ENCODE results near the gene C1GALT1C1.
"Not testable (repeated sequence)": the region's sequence is repeated elsewhere in the genome, so short reads cannot be mapped to it uniquely, and the experiment has no call there.

The C1GALT1C1 gene

DNA sequence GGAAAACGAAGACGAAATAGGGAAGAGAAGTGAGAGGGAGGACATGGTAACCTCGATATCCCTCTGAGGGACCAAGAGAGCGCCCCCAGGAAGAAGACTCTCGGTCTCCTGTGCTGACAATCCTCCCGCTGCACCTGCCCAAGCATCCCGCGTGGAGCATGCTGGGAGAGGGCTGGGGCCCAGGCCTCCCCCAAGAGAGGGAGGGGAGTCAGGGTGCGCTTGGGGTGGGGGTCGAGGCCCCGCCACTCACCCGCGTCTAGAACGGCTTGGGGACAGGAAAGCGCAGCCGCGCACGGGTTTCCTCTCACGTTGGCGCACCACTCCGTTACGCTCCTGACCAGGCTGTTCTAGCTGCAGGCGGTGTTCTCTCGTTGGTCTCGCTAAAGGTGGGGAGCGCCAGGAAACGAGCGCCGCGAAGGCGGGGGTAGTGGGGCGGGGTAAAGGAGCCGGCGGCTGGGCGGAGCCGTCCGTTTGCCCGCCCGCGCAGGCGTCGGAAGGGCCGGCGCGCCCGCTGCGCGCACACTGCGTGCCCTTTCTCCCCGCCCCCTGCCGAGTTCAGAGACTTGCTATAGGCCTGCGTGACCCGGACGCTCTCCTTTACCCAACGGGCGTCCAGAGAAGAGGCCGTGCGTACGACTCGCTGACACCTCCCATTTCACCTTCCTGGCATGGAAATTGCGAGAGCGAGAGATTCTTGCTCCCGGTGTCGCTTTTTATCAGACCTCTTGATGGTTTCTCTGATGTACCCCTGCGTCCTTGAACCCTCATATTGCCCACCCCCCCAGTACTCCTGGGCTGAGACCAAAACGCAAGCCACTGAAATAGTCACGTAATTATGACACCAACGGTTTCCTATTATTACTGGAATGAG lies at the start of gene C1GALT1C1:
TSS of gene C1GALT1C1 (minus strand) at position 388 of the 871 bp plus-strand sequence. CDS start 2,888 bp downstream, outside the sequence.
- DNase-seq (ENCODE audit: insufficient read length, low spot score), result peak; percentile 17
- TF ChIP-seq, protein P1, sequence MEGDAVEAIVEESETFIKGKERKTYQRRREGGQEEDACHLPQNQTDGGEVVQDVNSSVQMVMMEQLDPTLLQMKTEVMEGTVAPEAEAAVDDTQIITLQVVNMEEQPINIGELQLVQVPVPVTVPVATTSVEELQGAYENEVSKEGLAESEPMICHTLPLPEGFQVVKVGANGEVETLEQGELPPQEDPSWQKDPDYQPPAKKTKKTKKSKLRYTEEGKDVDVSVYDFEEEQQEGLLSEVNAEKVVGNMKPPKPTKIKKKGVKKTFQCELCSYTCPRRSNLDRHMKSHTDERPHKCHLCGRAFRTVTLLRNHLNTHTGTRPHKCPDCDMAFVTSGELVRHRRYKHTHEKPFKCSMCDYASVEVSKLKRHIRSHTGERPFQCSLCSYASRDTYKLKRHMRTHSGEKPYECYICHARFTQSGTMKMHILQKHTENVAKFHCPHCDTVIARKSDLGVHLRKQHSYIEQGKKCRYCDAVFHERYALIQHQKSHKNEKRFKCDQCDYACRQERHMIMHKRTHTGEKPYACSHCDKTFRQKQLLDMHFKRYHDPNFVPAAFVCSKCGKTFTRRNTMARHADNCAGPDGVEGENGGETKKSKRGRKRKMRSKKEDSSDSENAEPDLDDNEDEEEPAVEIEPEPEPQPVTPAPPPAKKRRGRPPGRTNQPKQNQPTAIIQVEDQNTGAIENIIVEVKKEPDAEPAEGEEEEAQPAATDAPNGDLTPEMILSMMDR (IDR thresholded peaks at IDR 0.05; ENCODE audit: insufficient read depth, missing control alignments), result no peak
- FAIRE-seq, result no peak

DNA sequence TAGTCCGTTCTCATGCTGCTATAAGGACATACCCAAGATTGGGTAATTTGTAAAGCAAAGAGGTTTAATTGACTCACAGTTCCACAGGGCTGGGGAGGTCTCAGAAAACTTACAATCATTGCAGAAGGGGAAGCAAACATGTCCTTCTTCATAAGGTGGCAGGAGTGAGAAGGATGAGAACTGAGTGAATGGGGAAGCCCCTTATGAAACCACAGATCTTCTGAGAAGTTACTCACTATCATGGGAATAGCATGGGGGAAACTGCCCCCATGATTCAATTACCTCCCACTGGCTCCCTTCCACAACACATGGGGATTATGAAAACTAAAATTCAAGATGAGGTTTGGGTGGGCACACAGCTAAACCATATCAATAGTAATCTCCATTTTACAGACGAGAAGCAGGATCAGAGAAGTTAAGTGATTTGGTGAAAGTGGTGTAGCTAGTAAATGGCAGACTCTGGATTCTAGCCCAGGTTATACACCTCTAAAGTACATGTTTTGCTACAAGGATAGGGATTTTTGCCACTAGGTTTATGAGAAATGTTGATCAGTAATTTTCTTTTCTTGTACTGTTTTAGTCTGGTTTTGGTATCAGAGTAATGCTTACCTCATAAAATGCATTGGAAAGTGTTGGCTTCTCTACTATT lies 47.3 kb upstream of the C1GALT1C1 start:
- TF ChIP-seq, protein P1 (IDR thresholded peaks at IDR 0.05; ENCODE audit: insufficient read depth, missing control alignments), result no peak
- FAIRE-seq (no peak), DNase-seq (ENCODE audit: insufficient read length, low spot score) (no peak)

DNA sequence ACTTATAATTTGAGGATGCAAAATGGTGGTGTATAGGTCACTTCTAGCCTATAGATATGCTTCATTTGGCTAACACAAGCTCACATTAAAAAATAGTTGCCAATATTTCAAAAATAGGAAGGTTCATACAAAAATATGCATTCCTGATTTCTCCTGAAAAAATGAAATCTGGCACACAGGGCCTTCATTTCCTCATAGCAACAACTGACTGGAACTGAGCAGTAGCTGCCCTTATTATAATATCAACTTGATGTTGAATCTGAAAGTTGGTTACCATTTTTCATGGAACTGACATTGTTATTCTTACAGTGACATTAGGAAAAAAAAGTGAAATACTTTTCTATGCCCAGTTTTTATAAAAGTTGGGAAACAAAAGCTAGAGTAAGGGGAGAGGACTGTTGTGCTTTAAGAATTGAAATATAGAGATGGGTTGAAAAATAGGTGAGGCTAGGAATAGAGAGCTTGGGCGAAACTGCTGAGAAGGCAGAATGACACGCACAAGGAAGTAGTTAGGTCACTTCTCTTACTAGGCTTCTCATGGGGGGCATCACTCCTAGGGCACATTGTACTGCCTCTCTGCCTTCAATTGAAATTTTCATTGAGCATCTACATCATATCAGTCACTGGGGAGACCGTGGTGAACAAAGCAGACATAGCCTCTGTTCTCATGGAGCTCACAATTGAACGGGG lies 43.1 kb upstream of the C1GALT1C1 start:
- DNase-seq (ENCODE audit: insufficient read length, low spot score) (no peak), FAIRE-seq (no peak)
- TF ChIP-seq, protein P1 (IDR thresholded peaks at IDR 0.05; ENCODE audit: insufficient read depth, missing control alignments), result no peak

DNA sequence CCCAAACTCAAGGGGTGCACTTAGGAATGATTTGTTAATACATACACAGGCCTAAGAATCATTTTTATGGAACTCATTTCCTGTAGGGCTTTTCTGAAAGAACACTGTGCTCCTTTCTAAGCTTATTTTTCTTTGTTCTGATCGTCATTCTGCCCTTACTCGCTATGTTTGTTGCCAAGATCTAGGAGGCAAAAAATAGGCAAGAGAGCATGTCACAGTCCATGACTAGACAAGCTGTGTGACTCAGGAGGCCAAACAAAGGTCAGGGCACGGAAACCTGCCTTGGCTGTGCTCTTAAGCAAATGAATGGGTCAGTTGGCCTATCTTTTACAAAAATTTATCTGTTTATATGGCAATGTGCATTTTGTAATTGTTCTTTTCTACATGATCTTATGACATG lies 42.5 kb upstream of the C1GALT1C1 start:
- DNase-seq (ENCODE audit: insufficient read length, low spot score), result no peak
- TF ChIP-seq, protein P1 (IDR thresholded peaks at IDR 0.05; ENCODE audit: insufficient read depth, missing control alignments), result no peak
- no peak for FAIRE-seq

DNA sequence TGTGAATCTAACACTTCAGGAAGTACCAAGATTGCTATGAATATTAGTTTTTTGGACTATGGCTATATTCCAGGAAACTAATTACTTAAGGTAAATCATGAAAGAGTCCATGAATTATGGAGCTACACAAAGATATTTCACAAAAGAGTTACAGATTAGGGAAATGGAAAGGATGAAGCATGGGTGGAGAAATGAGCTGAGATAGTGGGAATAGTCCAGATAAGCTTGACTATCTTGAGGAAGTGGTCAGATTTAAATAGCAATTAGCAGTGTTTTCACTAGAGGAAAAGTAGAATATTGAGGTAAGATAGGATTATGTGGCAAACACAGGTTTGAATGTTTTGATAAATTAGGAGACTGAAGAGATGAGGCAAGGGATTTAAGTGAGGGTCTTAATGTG lies 42.1 kb upstream of the C1GALT1C1 start:
- FAIRE-seq (no peak), DNase-seq (ENCODE audit: insufficient read length, low spot score) (no peak)
- TF ChIP-seq, protein P1 (IDR thresholded peaks at IDR 0.05; ENCODE audit: insufficient read depth, missing control alignments), result no peak

DNA sequence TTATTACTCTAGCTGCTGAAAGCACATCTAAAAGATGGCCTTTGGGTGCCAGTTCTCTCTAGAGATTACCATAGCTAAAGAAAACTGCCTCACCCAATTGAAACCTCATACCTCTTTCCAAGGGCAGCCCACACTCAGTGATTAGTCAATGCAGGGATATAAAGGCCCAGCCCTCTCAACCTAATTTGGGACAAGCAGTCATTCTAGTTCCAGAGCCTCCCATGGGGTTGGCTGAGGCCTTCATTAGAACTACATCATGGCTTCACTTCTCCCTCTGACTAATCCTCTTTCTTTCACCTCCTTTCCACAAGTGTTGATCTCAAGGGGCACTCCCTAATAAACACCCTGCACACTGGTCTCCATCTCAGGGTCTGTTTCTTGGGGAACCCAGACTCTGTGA lies 38.5 kb upstream of the C1GALT1C1 start:
- FAIRE-seq (no peak), DNase-seq (ENCODE audit: insufficient read length, low spot score) (no peak)
- TF ChIP-seq, protein P1 (IDR thresholded peaks at IDR 0.05; ENCODE audit: insufficient read depth, missing control alignments), result no peak

DNA sequence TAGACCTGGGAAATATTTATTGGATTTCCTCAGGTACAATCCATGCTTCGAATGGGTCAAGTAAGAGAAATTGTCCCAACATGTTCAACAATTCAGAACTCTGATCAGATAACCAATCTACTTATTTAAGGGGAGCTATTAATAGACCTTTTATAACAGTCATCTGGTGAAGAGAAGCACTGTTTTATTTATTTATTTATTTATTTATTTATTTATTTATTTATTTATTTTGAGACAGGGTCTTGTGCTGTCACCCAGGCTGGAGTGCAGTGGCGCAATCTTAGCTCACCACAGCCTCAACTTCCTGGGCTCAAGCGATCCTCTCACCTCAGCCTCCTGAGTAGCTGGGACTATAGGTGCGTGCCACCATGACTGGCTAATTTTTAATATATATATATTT lies 34.7 kb upstream of the C1GALT1C1 start:
- FAIRE-seq; DNase-seq (ENCODE audit: insufficient read length, low spot score): not testable (repeated sequence)
